ENCODE results near the gene FAT1. TPM values are rescaled to one million over a fixed set of nuclear protein-coding genes. Genes with fewer than 3 reads are reported as not detected.

FAT1 gene
- total RNA-seq, 1 donor from 2014 or later = 84.3 TPM

GRCh38 chr4:186724058-186724863, 605 bp upstream of the FAT1 start:
- no peaks in the 10 kb centered on the region for H3K36me3 ChIP-seq
- peak overlapping the region; percentile 71 for H3K27ac ChIP-seq
- H3K27me3 ChIP-seq = peaks cover 13% of the 10 kb centered on the region
- intact Hi-C loops (cut with DNase I) = no loop called here
- no peak for TF ChIP-seq CTCF (IDR thresholded peaks at IDR 0.05)
- DNase-seq (peak; percentile 72), ATAC-seq (peak; percentile 51)
- H3K9me3 ChIP-seq = peaks cover 4% of the 10 kb centered on the region
- peak overlapping the region; percentile 71 for H3K4me3 ChIP-seq
- H3K4me1 ChIP-seq = no peaks in the 10 kb centered on the region

GRCh38 chr4:186722796-186723291, 812 bp downstream of the FAT1 start:
- TF ChIP-seq CTCF (IDR thresholded peaks at IDR 0.05) = no peak
- DNase-seq (peak; percentile 73), ATAC-seq (peak; percentile 9)
- no peaks in the 10 kb centered on the region for H3K36me3 ChIP-seq
- H3K9me3 ChIP-seq = peaks cover 4% of the 10 kb centered on the region
- H3K4me3 ChIP-seq = peak overlapping the region; percentile 71
- H3K27ac ChIP-seq = peak overlapping the region; percentile 44
- H3K27me3 ChIP-seq = peaks cover 11% of the 10 kb centered on the region
- intact Hi-C loops (cut with DNase I) = no loop called here
- no peaks in the 10 kb centered on the region for H3K4me1 ChIP-seq

GRCh38 chr4:186719925-186720694, 3.5 kb downstream of the FAT1 start:
- Histone ChIP-seq H3K27me3 (peaks cover 3% of the 10 kb centered on the region), H3K36me3 (no peaks in the 10 kb centered on the region), H3K9me3 (peaks cover 4% of the 10 kb centered on the region), H3K4me1 (no peaks in the 10 kb centered on the region), H3K4me3 (no peak overlapping the region), H3K27ac (no peak overlapping the region)
- intact Hi-C loops (cut with DNase I) = no loop called here
- ATAC-seq (no peak), DNase-seq (no peak)
- peak; percentile 29 for TF ChIP-seq CTCF (IDR thresholded peaks at IDR 0.05)

GRCh38 chr4:186717556-186717955, 6.1 kb downstream of the FAT1 start:
- Histone ChIP-seq H3K4me3 (no peak overlapping the region), H3K4me1 (no peaks in the 10 kb centered on the region), H3K27ac (no peak overlapping the region), H3K27me3 (no peaks in the 10 kb centered on the region), H3K9me3 (peaks cover 4% of the 10 kb centered on the region), H3K36me3 (no peaks in the 10 kb centered on the region)
- intact Hi-C loops (cut with DNase I) = no loop called here
- no peak for DNase-seq
- no peak for TF ChIP-seq CTCF (IDR thresholded peaks at IDR 0.05)
- ATAC-seq = no peak

- no peak for ATAC-seq
- TF ChIP-seq CTCF (IDR thresholded peaks at IDR 0.05) = no peak
- intact Hi-C loops (cut with DNase I) = no loop called here
- Histone ChIP-seq H3K9me3 (peaks cover 1% of the 10 kb centered on the region), H3K27ac (no peak overlapping the region), H3K27me3 (no peaks in the 10 kb centered on the region), H3K4me3 (no peak overlapping the region), H3K4me1 (no peaks in the 10 kb centered on the region), H3K36me3 (no peaks in the 10 kb centered on the region)
- DNase-seq = no peak
These were observed 8.6 kb downstream of the FAT1 start for GRCh38 chr4:186715077-186715476.

Measured in upper lobe of right lung (tissue), 1 donor.